22Rv1 (cell line): ENCODE results near the gene CEPT1.

Source experiments
- H3K27ac ChIP-seq: fragments of 450-650 bp; 2 replicates; pipeline ENCODE4 v1.5.1; 2017
- CTCF ChIP-seq: fragments of 450-650 bp; IDR thresholded peaks from 2 replicates; pipeline ENCODE4 v1.5.1; 2017; ENCODE audit warnings: mild to moderate bottlenecking
- ZFX ChIP-seq: fragments of 450-650 bp; IDR thresholded peaks from 2 replicates; pipeline ENCODE4 v1.6.1; 2017; ENCODE audit warnings: antibody characterized with exemption, borderline replicate concordance

Gene CEPT1

GRCh38 chr1:111164151-111164550 lies 24.1 kb downstream of the CEPT1 start:
- TF ChIP-seq CTCF (no peak), ZFX (no peak)
- H3K27ac ChIP-seq: no peak overlapping the region

- no peak overlapping the region for H3K27ac ChIP-seq
- TF ChIP-seq CTCF (no peak), ZFX (no peak)
These were observed 32.4 kb downstream of the CEPT1 start for GRCh38 chr1:111172463-111172862.

GRCh38 chr1:111174070-111174469 lies 34.0 kb downstream of the CEPT1 start:
- no peak for TF ChIP-seq CTCF
- no peak for TF ChIP-seq ZFX
- H3K27ac ChIP-seq: no peak overlapping the region

GRCh38 chr1:111175349-111175748 lies 35.3 kb downstream of the CEPT1 start:
- no peak for TF ChIP-seq CTCF
- TF ChIP-seq ZFX: no peak

GRCh38 chr1:111176678-111177077 lies 36.7 kb downstream of the CEPT1 start:
- H3K27ac ChIP-seq: no peak overlapping the region
- TF ChIP-seq ZFX: no peak
- no peak for TF ChIP-seq CTCF

More at GRCh38 chr1:111175349-111175748, 35.3 kb downstream of the CEPT1 start:
- H3K27ac ChIP-seq: no peak overlapping the region

- no peak overlapping the region for H3K27ac ChIP-seq
These were observed 40.0 kb downstream of the CEPT1 start for GRCh38 chr1:111179968-111180533.

More at GRCh38 chr1:111179968-111180533, 40.0 kb downstream of the CEPT1 start:
- TF ChIP-seq ZFX (no peak), CTCF (no peak)
